ENCODE results near the gene KYNU.

- TF ChIP-seq POLR2A (IDR thresholded peaks at IDR 0.05; ENCODE audit: low read length) (no peak), GATA1 (IDR thresholded peaks at IDR 0.05; ENCODE audit: low read depth, low read length) (no peak)
Measured at GRCh38 chr2:142915502-142915901, 38.0 kb downstream of the KYNU start.
